ENCODE measurements around the gene RERE. TPM values are rescaled to one million over a fixed set of nuclear protein-coding genes. Genes with fewer than 3 reads are reported as not detected.

Gene RERE
- total RNA-seq, 3 donors from 2014 or later: 99.5 to 204 (median 174) TPM

- DNase-seq (no peak), ATAC-seq (peak; percentile 28)
- intact Hi-C loops (cut with DNase I, micrococcal nuclease): no loop called here
- Histone ChIP-seq H3K4me3 (peak overlapping the region; percentile 83), H3K9me3 (no peaks in the 10 kb centered on the region), H3K4me1 (ENCODE audit: low read depth) (peaks cover 45% of the 10 kb centered on the region), H3K36me3 (ENCODE audit: low read depth) (no peaks in the 10 kb centered on the region)
- TF ChIP-seq CTCF (IDR thresholded peaks at IDR 0.05): no peak
Observed at GRCh38 chr1:8422510-8423268, 394.8 kb downstream of the RERE start.

GRCh38 chr1:8421721-8422120, 395.7 kb downstream of the RERE start:
- no peaks in the 10 kb centered on the region for H3K36me3 ChIP-seq (ENCODE audit: low read depth)
- H3K4me1 ChIP-seq (ENCODE audit: low read depth): peaks cover 43% of the 10 kb centered on the region
- H3K9me3 ChIP-seq: no peaks in the 10 kb centered on the region
- ATAC-seq: peak; percentile 4
- intact Hi-C loops (cut with DNase I, micrococcal nuclease): no loop called here
- peak overlapping the region; percentile 1 for H3K4me3 ChIP-seq
- DNase-seq: no peak
- TF ChIP-seq CTCF (IDR thresholded peaks at IDR 0.05): no peak

- DNase-seq: peak in 1 of 3 donors; percentile 79
- ATAC-seq: peak; percentile 52
- no peak overlapping the region for H3K4me3 ChIP-seq
- no peaks in the 10 kb centered on the region for H3K9me3 ChIP-seq
- peaks cover 55% of the 10 kb centered on the region for H3K4me1 ChIP-seq (ENCODE audit: low read depth)
- no peak for TF ChIP-seq CTCF (IDR thresholded peaks at IDR 0.05)
- H3K36me3 ChIP-seq (ENCODE audit: low read depth): no peaks in the 10 kb centered on the region
- intact Hi-C loops (cut with DNase I, micrococcal nuclease): no loop called here
Observed at GRCh38 chr1:8420318-8420717, 397.1 kb downstream of the RERE start.

- no peaks in the 10 kb centered on the region for H3K9me3 ChIP-seq
- intact Hi-C loops (cut with DNase I, micrococcal nuclease): no loop called here
- no peak for DNase-seq
- H3K4me3 ChIP-seq: no peak overlapping the region
- no peak for TF ChIP-seq CTCF (IDR thresholded peaks at IDR 0.05)
- H3K36me3 ChIP-seq (ENCODE audit: low read depth): no peaks in the 10 kb centered on the region
- H3K4me1 ChIP-seq (ENCODE audit: low read depth): peaks cover 56% of the 10 kb centered on the region
- ATAC-seq: no peak
Observed at GRCh38 chr1:8419861-8420260, 397.6 kb downstream of the RERE start.

GRCh38 chr1:8419172-8419571, 398.3 kb downstream of the RERE start:
- no peak for DNase-seq
- Histone ChIP-seq H3K9me3 (no peaks in the 10 kb centered on the region), H3K4me1 (ENCODE audit: low read depth) (peaks cover 55% of the 10 kb centered on the region), H3K4me3 (no peak overlapping the region), H3K36me3 (ENCODE audit: low read depth) (no peaks in the 10 kb centered on the region)
- no peak for TF ChIP-seq CTCF (IDR thresholded peaks at IDR 0.05)
- intact Hi-C loops (cut with DNase I, micrococcal nuclease): no loop called here
- ATAC-seq: no peak

All from mucosa of descending colon (tissue), 3 donors.